ENCODE data around the gene FIZ1.
A peak's percentile ranks its signal among the peaks of the same experiment; 100 is the strongest.

FIZ1 gene

GRCh38 chr19:55581145-55581822, 18.0 kb downstream of the FIZ1 start:
- H3K27me3 ChIP-seq (replicated peaks; ENCODE audit: control insufficient read depth, insufficient read depth, low read length), result no peaks in the 10 kb centered on the region; the same call in 1 of the 2 replicates
- TF ChIP-seq CTCF (IDR thresholded peaks at IDR 0.05; ENCODE audit: insufficient read depth, low read length, poor library complexity, severe bottlenecking), result no peak
- peak overlapping the region; percentile 85 for H3K4me3 ChIP-seq (replicated peaks; ENCODE audit: low read depth, low read length)
- peaks cover 2% of the 10 kb centered on the region for H3K36me3 ChIP-seq (ENCODE audit: control insufficient read depth, insufficient read depth, low read length)
- DNase-seq (ENCODE audit: extremely low read depth, insufficient read length), result no peak

DNA sequence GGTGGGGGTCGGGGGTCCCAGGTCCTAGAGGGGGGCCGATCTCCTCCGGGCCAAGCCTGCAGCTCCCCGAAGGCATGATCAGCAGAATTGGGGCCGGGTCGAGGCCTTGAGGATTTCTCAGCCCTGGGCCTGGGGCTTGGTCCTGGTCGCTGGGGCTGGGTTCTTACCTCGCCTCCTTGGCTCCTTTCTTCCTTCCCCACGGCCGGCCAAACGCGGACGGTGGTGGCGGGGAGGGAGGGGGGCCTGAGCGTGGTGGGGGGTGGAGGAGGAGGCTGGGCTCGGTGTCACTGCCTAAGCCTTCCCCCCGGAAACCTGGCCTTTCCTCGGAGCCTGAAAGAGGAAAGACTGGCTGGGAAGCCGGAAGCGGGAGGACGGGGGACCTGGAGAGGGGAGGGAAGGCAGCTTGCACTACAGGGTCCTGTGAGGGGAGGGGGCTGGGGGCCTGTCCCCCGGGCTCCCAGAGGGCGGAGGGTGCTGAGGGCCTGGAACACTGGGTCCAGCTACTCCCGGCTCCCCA, 18.6 kb downstream of the FIZ1 start, which contains the start of gene ZNF579:
ZNF579 (minus strand) TSS at position 221 of the 517 bp plus-strand sequence. CDS start 1,209 bp downstream, outside the sequence.
- TF ChIP-seq CTCF (IDR thresholded peaks at IDR 0.05; ENCODE audit: insufficient read depth, low read length, poor library complexity, severe bottlenecking), result no peak
- Histone ChIP-seq H3K4me3 (replicated peaks; ENCODE audit: low read depth, low read length) (peak within 1 kb of the TSS; percentile 85), H3K27me3 (replicated peaks; ENCODE audit: control insufficient read depth, insufficient read depth, low read length) (no peaks in the 10 kb centered on the region; the same call in 1 of the 2 replicates), H3K36me3 (ENCODE audit: control insufficient read depth, insufficient read depth, low read length) (peaks cover 2% of the 10 kb centered on the region)
- peak; percentile 83 for DNase-seq (ENCODE audit: extremely low read depth, insufficient read length)

GRCh38 chr19:55579766-55580621, 19.3 kb downstream of the FIZ1 start:
- DNase-seq (ENCODE audit: extremely low read depth, insufficient read length), result no peak
- no peaks in the 10 kb centered on the region; the same call in 1 of the 2 replicates for H3K27me3 ChIP-seq (replicated peaks; ENCODE audit: control insufficient read depth, insufficient read depth, low read length)
- H3K36me3 ChIP-seq (ENCODE audit: control insufficient read depth, insufficient read depth, low read length), result peaks cover 2% of the 10 kb centered on the region
- no peak for TF ChIP-seq CTCF (IDR thresholded peaks at IDR 0.05; ENCODE audit: insufficient read depth, low read length, poor library complexity, severe bottlenecking)
- peak overlapping the region; percentile 85 for H3K4me3 ChIP-seq (replicated peaks; ENCODE audit: low read depth, low read length)

DNA sequence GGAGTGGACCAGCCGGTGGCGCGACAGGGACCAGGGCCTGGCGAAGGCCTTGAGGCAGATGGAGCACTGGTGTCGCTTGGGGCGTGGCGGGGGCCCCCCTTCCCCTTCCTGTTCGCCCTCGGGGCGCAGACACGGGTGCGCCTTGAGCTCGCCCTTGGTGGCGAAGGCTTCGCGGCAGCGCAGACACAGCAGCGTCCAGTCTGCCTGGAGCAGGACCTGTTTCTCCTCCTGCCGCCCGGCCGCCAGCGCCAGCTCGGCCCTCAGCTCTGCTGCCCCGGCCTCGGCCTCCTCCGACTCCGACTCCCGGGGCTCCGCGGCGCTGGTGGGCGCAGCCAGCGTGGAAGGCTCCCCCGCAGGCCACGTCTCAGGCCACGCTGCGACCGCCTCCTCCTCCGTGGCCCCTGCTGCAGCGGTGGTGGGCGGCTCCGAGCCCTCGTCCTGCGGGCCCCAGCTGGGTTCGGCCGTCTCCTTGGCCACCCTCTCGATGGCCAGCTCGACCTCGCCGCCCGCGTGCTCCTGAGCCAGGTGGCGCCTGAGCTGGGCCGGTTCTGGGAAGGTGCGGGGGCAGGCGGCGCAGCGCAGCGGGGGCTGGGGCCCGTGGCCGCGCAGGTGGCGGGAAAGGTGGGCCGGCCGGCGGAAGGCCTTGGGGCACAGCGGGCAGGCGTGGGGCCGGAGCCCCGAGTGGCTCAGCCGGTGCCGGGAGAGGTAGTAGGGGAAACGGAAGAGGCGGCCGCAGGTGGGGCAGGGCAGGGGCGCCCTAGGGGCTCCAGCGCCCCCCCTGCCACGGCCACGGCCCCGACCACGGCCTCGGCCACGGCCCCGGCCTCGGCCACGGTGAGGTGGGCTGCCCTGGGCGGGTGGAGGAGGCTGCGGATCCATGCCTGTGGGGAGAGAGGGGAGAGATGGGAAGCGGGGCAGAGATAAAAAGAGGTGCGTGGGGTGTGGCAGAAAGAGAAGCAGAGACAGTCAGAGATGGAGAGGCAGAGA, 20.3 kb downstream of the FIZ1 start:
- no peak for DNase-seq (ENCODE audit: extremely low read depth, insufficient read length)
- no peak overlapping the region; the same call in 1 of the 2 replicates for H3K4me3 ChIP-seq (replicated peaks; ENCODE audit: low read depth, low read length)
- no peak for TF ChIP-seq CTCF (IDR thresholded peaks at IDR 0.05; ENCODE audit: insufficient read depth, low read length, poor library complexity, severe bottlenecking)
- H3K36me3 ChIP-seq (ENCODE audit: control insufficient read depth, insufficient read depth, low read length), result peaks cover 2% of the 10 kb centered on the region
- H3K27me3 ChIP-seq (replicated peaks; ENCODE audit: control insufficient read depth, insufficient read depth, low read length), result no peaks in the 10 kb centered on the region

All from GM06990 (cell line).